HEK293T (cell line): ENCODE results near the gene ZMIZ2.

Experiments
- BHLHE40 ChIP-seq: fragments of 450-650 bp; IDR thresholded peaks from 2 replicates; pipeline ENCODE4 v1.6.1; 2016; ENCODE audit warnings: mild to moderate bottlenecking, moderate library complexity, borderline replicate concordance
- FOXA1 ChIP-seq: fragments of 450-650 bp; IDR thresholded peaks from 2 replicates; pipeline ENCODE4 v1.6.1; 2016; ENCODE audit warnings: mild to moderate bottlenecking

DNA sequence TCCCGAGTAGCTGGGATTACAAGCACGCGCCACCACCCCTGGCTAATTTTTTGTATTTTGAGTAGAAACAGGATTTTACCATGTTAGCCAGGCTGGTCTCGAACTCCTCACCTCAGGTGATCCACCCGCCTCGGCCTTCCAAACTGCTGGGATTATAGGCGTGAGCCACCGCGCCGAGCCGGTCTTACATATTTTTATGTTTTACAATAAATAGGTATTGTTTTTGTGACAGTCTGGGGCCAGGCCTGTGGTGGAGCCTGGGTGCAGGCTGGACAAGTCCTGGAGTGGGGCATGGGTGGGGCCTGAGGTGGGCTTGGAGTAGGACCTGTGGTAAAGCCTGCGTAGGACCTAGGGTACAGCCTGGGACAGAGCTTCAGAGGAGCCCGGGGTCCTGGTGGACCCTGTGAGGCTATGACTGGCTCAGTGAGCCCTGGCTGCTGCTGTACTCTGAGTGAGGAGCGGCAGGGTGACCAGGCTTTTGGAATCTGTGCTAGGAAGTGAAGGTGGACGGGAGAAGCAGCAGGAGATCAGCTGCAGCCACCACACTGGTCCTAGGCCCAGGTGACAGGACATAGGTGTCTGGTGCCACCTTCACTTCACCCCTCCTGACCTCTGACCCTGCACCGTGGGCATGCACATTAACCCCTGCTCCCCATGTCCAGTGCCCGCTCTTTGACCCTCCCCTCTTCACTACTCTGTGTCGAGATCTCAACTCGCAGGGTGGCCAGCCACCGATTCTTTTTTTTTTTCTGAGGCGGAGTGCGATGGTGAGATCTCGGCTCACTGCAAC is 9.6 kb upstream of the ZMIZ2 start:
- TF ChIP-seq FOXA1 (no peak), BHLHE40 (no peak)
